ENCODE measurements around the gene PHOX2B.

Gene PHOX2B

DNA sequence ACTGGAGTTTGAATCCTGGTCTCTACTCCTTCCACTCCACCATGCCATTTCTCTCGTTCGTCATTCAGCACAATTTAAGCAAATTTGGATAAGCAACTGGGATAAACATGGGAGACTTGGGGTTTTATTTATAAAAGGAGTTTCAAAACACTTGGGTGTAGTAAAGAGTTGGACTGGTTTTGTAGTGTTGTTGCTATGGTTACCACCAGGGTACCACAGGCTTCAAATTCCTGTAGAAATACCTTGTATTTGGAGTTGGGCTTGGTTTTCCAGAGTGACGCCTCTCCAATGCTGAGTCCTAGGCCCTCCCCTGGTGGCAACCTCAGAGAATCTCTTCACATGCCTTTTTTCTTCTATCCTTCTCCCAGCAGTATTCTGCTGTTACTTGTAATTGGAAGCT, 27.9 kb upstream of the PHOX2B start:
- Histone ChIP-seq H3K36me3 (ENCODE audit: control insufficient read depth, insufficient read depth, low read length) (no peaks in the 10 kb centered on the region), H3K27ac (ENCODE audit: low read length) (no peak overlapping the region), H3K27me3 (ENCODE audit: control insufficient read depth, insufficient read depth, low read length) (no peaks in the 10 kb centered on the region), H3K9me3 (ENCODE audit: control insufficient read depth, insufficient read depth, low read length) (no peaks in the 10 kb centered on the region), H3K4me1 (ENCODE audit: control insufficient read depth, insufficient read depth, low read length) (no peaks in the 10 kb centered on the region; the same call in 1 of the 2 replicates), H3K4me3 (ENCODE audit: low read length) (no peak overlapping the region)
- DNase-seq (ENCODE audit: low read depth, low spot score): no peak
- no CpG with 5 or more reads among the region's 3 CpGs for WGBS (ENCODE audit: insufficient coverage, insufficient read length)

DNA sequence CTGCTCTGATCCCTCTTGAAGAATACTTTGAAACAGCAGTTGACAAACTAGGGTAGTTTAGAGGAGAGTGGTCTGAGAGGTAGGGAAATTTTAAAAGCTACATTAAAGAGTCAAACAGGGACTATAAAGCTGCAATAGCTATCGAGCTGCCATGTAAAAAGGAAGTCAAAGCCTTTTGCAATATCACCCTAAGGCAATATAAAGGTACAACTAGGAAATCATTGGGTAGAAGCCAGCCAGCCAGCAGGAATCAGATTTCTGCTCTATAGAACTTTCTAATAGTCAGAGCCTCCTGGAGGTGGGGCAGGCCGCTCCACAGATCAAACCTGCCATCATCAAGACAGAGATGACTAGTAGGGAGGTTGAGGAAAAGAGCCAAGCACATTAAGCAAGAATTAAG, 15.2 kb upstream of the PHOX2B start:
- H3K36me3 ChIP-seq (ENCODE audit: control insufficient read depth, insufficient read depth, low read length): no peaks in the 10 kb centered on the region
- no peaks in the 10 kb centered on the region for H3K4me1 ChIP-seq (ENCODE audit: control insufficient read depth, insufficient read depth, low read length)
- no peaks in the 10 kb centered on the region for H3K27me3 ChIP-seq (ENCODE audit: control insufficient read depth, insufficient read depth, low read length)
- DNase-seq (ENCODE audit: low read depth, low spot score): no peak
- no peaks in the 10 kb centered on the region for H3K9me3 ChIP-seq (ENCODE audit: control insufficient read depth, insufficient read depth, low read length)
- H3K4me3 ChIP-seq (ENCODE audit: low read length): no peak overlapping the region
- WGBS (ENCODE audit: insufficient coverage, insufficient read length): no CpG with 5 or more reads among the region's 2 CpGs
- no peak overlapping the region for H3K27ac ChIP-seq (ENCODE audit: low read length)

DNA sequence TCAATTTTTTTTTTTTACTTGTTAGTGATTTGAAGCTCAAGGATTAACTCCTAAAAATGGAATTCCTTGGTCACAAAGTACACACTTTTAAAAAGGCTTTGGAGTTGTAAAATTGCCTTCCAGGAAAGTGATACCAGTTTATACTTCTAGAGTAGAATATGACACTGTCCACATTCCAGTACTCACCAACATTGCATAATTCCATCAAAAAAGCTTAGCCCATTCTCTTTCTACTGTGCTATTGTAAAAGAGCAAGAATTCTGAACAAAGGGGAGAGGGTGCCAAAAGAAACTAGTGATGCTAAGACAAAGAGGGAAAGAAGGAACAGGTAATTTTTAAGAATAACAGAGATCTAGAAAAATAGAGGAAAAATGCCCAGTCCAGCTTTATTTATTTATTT, 10.4 kb upstream of the PHOX2B start:
- DNase-seq (ENCODE audit: low read depth, low spot score): no peak
- Histone ChIP-seq H3K36me3 (ENCODE audit: control insufficient read depth, insufficient read depth, low read length) (no peaks in the 10 kb centered on the region), H3K4me1 (ENCODE audit: control insufficient read depth, insufficient read depth, low read length) (peaks cover 2% of the 10 kb centered on the region; the same call in 1 of the 2 replicates), H3K27me3 (ENCODE audit: control insufficient read depth, insufficient read depth, low read length) (peaks cover 25% of the 10 kb centered on the region), H3K27ac (ENCODE audit: low read length) (no peak overlapping the region), H3K4me3 (ENCODE audit: low read length) (no peak overlapping the region), H3K9me3 (ENCODE audit: control insufficient read depth, insufficient read depth, low read length) (no peaks in the 10 kb centered on the region)

DNA sequence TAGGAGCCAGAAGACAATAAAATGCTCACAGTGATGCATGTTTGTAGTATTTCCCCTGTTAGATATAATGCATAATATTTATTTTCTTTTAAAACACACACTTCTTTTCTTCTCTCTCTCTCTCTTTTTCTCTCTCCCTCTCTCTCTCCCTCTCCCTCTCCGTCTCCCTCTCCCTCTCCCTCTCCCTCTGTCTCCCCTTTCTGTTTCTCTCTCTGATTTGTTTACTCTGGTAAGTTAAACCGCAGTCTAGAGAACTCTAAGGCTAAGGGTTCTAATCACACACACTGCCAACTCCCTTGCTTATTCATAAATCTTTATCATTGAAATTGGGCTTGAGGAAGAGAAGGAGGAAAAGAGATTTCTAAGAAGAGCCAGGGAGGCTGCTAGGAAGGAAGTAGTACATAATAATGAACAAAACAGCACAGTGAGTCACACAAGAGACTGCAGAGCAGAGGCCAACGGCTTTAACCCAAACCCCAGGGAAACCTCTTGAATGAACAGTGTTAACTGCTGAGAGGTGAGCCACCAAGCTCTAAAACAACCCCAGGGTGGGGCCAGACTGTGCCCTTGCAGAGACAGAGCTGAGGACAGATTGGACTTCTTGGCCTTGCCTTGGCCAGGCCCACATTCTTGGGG, 9.1 kb upstream of the PHOX2B start:
- no peak for DNase-seq (ENCODE audit: low read depth, low spot score)
- H3K9me3 ChIP-seq (ENCODE audit: control insufficient read depth, insufficient read depth, low read length): no peaks in the 10 kb centered on the region
- peaks cover 2% of the 10 kb centered on the region; the same call in 1 of the 2 replicates for H3K4me1 ChIP-seq (ENCODE audit: control insufficient read depth, insufficient read depth, low read length)
- no peak overlapping the region for H3K4me3 ChIP-seq (ENCODE audit: low read length)
- H3K27ac ChIP-seq (ENCODE audit: low read length): no peak overlapping the region
- no CpG with 5 or more reads among the region's 3 CpGs for WGBS (ENCODE audit: insufficient coverage, insufficient read length)
- H3K36me3 ChIP-seq (ENCODE audit: control insufficient read depth, insufficient read depth, low read length): no peaks in the 10 kb centered on the region
- H3K27me3 ChIP-seq (ENCODE audit: control insufficient read depth, insufficient read depth, low read length): peaks cover 36% of the 10 kb centered on the region

DNA sequence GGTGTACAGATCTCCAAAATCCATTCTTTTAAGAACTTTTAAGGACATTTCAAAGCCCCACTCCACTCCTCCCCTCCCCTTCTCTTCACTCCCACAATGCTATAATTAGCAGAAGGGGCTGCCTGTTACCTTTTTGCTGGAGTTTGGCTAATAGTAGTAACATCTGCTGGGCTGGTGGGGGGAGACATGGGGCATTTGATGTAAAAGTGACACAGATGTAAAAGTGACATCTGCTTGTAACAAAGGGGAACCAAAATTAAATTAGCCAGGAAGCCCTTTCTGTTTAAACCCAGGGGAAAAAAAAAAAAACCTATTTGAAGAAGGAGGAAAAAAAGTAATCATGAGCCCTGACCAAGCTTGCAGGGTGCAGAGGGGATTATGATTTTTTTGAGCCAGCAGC, 5.4 kb upstream of the PHOX2B start:
- H3K27ac ChIP-seq (ENCODE audit: low read length): no peak overlapping the region
- peaks cover 71% of the 10 kb centered on the region for H3K27me3 ChIP-seq (ENCODE audit: control insufficient read depth, insufficient read depth, low read length)
- DNase-seq (ENCODE audit: low read depth, low spot score): no peak
- H3K4me3 ChIP-seq (ENCODE audit: low read length): no peak overlapping the region
- H3K36me3 ChIP-seq (ENCODE audit: control insufficient read depth, insufficient read depth, low read length): no peaks in the 10 kb centered on the region
- no peaks in the 10 kb centered on the region for H3K9me3 ChIP-seq (ENCODE audit: control insufficient read depth, insufficient read depth, low read length)
- peaks cover 5% of the 10 kb centered on the region; the same call in 1 of the 2 replicates for H3K4me1 ChIP-seq (ENCODE audit: control insufficient read depth, insufficient read depth, low read length)

DNA sequence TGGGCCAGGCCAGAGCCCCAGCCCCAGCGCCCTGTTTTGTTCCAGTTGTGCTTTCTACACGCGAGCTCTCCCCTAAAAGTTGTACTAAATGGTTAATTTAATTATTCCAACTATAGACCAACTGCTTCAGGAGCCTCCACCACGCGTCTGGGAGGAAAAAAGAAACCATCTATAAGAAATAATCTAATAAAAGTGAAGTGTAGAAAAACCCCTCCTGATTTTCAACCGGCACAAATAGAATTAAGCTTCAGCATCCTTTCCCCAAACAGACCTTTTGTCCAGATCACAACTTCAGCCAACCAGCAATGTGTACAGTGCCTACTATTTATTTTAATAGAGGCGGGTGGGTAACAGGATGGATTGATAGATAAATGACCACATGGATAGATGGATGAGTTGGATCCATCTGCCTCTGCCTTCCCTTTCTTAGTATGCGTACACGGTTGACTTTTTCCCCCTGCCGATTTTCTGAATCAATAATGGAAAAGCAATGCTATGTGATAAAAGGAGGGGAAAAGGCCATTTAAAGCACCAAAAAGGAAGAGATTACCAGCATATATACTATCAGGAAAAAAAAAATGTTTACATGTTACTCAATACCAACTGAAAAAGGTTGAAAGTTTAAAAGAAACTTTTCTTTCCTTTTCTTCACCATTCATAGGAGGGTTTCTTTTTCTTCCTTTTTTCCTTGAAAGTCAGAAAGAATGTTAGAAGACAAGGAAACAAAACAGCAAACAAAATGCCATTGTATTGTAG, 3.7 kb upstream of the PHOX2B start:
- H3K27me3 ChIP-seq (ENCODE audit: control insufficient read depth, insufficient read depth, low read length): peaks cover 87% of the 10 kb centered on the region
- WGBS (ENCODE audit: insufficient coverage, insufficient read length): no CpG with 5 or more reads among the region's 10 CpGs

DNA sequence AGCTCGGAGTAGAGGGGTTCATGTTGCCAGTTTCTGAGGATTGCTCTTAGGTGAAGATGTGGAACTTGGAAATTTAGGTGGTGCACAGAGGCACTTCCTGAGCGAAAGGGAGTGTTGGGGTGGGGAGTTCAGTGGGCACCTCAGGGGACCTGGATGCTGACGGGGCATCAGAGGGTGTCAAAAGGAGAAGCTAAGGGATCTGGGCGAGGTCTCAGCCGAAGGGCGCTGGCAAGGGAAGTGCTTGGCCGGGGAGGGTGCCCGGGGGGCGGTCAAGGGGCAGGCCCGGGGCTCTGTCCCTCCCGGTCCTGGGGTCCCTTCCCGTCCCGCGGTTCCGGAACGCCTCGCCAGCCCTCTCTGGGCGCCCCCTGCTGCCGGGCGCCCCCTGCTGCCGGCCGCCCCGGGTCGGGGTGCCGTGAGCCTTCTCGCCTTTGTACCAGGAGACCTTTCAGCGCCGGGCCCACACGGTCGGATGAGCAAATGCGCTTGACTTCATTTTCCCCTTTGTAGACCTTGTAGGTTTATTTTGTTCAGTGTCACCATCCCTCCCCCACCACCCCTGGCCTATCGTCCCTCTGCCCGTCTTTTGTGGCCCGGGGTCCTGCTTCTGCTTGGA, 3.0 kb upstream of the PHOX2B start:
- H3K4me3 ChIP-seq (ENCODE audit: low read length): peak overlapping the region; percentile 8; the same call in 1 of the 2 replicates
- peaks cover 5% of the 10 kb centered on the region; the same call in 1 of the 2 replicates for H3K4me1 ChIP-seq (ENCODE audit: control insufficient read depth, insufficient read depth, low read length)
- H3K27me3 ChIP-seq (ENCODE audit: control insufficient read depth, insufficient read depth, low read length): peaks cover 90% of the 10 kb centered on the region
- H3K27ac ChIP-seq (ENCODE audit: low read length): no peak overlapping the region
- WGBS (ENCODE audit: insufficient coverage, insufficient read length): no CpG with 5 or more reads among the region's 34 CpGs
- H3K36me3 ChIP-seq (ENCODE audit: control insufficient read depth, insufficient read depth, low read length): no peaks in the 10 kb centered on the region
- no peaks in the 10 kb centered on the region for H3K9me3 ChIP-seq (ENCODE audit: control insufficient read depth, insufficient read depth, low read length)
- DNase-seq (ENCODE audit: low read depth, low spot score): no peak

More for the DNA sequence above, 3.7 kb upstream of the PHOX2B start:
- Histone ChIP-seq H3K4me1 (ENCODE audit: control insufficient read depth, insufficient read depth, low read length) (peaks cover 5% of the 10 kb centered on the region; the same call in 1 of the 2 replicates), H3K9me3 (ENCODE audit: control insufficient read depth, insufficient read depth, low read length) (no peaks in the 10 kb centered on the region), H3K36me3 (ENCODE audit: control insufficient read depth, insufficient read depth, low read length) (no peaks in the 10 kb centered on the region), H3K4me3 (ENCODE audit: low read length) (no peak overlapping the region), H3K27ac (ENCODE audit: low read length) (no peak overlapping the region)
- DNase-seq (ENCODE audit: low read depth, low spot score): no peak

DNA sequence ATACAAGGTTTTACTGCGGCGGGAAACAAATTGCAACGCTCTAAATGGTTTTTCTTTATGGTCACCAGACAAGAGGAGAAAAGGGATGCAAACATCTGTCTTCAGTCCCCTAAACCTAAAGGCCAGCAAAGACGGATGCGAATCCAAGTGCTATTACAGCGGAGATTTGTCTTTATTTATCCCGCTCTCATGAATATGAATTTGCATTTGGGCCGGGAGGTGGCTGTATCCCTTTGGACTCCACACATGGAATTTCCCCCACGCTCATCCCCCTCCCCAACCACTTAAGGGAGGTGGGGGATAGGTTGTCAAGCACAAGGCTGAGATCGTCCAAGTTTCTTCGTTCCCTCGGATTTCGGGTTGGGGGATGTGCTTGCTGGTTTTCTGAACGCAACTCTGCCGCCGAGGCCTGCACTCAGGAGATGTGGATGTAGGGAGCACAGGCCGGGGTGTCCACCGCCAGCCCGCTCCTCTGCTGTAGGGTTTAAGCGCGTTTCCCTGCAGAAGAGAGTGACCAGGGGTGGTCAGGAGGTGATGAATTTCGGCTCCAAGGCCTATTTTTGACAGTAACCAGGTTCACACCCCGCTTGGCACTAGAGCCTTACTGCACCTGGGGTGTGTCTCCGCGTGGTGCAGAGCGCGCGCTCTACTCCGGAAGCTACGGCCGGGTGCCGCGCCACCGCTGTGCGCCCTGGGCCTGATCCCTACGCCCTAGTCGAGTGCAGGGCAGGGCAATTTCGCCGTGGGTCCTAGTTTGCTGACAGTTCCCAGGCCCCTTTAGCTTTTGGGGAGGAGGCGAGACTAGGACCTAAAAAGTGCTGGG, 2.3 kb upstream of the PHOX2B start:
- WGBS (ENCODE audit: insufficient coverage, insufficient read length): no CpG with 5 or more reads among the region's 40 CpGs
- Histone ChIP-seq H3K36me3 (ENCODE audit: control insufficient read depth, insufficient read depth, low read length) (no peaks in the 10 kb centered on the region), H3K4me1 (ENCODE audit: control insufficient read depth, insufficient read depth, low read length) (peaks cover 7% of the 10 kb centered on the region), H3K27me3 (ENCODE audit: control insufficient read depth, insufficient read depth, low read length) (peaks cover 92% of the 10 kb centered on the region), H3K27ac (ENCODE audit: low read length) (no peak overlapping the region), H3K9me3 (ENCODE audit: control insufficient read depth, insufficient read depth, low read length) (no peaks in the 10 kb centered on the region), H3K4me3 (ENCODE audit: low read length) (peak overlapping the region; percentile 8; the same call in 1 of the 2 replicates)
- no peak for DNase-seq (ENCODE audit: low read depth, low spot score)

DNA sequence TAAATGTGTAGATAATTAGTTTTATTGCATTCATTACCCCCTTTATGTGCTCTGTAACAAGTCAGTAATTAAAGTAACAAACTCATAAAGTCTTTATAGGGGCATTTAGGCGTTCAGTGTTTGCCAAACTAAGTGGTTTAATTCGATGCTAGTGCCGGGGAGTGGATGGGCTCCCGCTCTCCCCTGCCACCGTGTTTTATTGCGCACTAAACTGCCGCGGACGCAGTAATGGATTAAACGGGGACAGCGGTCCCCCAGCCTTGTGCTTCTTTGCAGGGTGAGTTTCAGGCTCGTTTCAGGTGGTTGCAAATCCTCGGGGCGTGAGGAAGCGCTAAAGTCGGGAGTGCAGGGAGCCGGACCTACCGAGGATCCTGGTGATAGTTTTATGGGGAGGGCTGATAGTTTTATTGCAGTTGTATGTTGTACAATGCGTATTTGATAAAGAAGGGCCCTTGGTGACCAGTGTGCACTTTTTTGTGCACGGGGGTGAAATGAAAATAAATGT, 1.6 kb upstream of the PHOX2B start:
- Histone ChIP-seq H3K27me3 (ENCODE audit: control insufficient read depth, insufficient read depth, low read length) (peaks cover 92% of the 10 kb centered on the region), H3K4me3 (ENCODE audit: low read length) (no peak overlapping the region), H3K27ac (ENCODE audit: low read length) (no peak overlapping the region), H3K4me1 (ENCODE audit: control insufficient read depth, insufficient read depth, low read length) (peaks cover 7% of the 10 kb centered on the region), H3K9me3 (ENCODE audit: control insufficient read depth, insufficient read depth, low read length) (no peaks in the 10 kb centered on the region), H3K36me3 (ENCODE audit: control insufficient read depth, insufficient read depth, low read length) (no peaks in the 10 kb centered on the region)
- no CpG with 5 or more reads among the region's 20 CpGs for WGBS (ENCODE audit: insufficient coverage, insufficient read length)
- no peak for DNase-seq (ENCODE audit: low read depth, low spot score)

DNA sequence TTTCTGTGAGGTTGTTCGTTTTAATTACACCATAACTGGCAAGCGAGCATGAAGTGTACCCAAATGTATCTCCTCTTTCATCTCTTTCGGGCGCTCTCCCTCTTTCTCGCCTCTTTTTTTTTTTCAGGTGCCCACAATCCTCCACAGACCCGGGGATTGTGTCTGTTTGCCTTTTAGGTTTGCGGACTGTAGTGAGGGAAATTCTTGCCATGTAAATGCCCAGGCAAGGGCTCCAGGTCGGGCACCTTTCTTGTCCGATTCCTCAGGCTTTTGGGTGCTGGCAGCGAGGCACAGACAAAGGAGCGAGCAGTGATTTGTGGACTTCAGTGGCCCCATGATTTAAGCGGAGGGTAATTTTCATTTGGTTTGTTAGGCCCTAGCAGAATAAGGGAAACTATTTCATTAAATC, 1.1 kb upstream of the PHOX2B start:
- no peak overlapping the region for H3K4me3 ChIP-seq (ENCODE audit: low read length)
- no peak overlapping the region for H3K27ac ChIP-seq (ENCODE audit: low read length)
- peaks cover 5% of the 10 kb centered on the region; the same call in 1 of the 2 replicates for H3K4me1 ChIP-seq (ENCODE audit: control insufficient read depth, insufficient read depth, low read length)
- H3K27me3 ChIP-seq (ENCODE audit: control insufficient read depth, insufficient read depth, low read length): peaks cover 92% of the 10 kb centered on the region
- no peak for DNase-seq (ENCODE audit: low read depth, low spot score)
- no CpG with 5 or more reads among the region's 12 CpGs for WGBS (ENCODE audit: insufficient coverage, insufficient read length)
- no peaks in the 10 kb centered on the region for H3K9me3 ChIP-seq (ENCODE audit: control insufficient read depth, insufficient read depth, low read length)
- no peaks in the 10 kb centered on the region for H3K36me3 ChIP-seq (ENCODE audit: control insufficient read depth, insufficient read depth, low read length)

Measured in iPS DF 6.9 (cell line).